C4-2B (cell line): ENCODE data around the gene ZNHIT3.

Experiments
- CTCF ChIP-seq: fragments of 450-650 bp; conservative IDR thresholded peaks from 2 replicates; pipeline ENCODE4 v1.5.1; 2017; ENCODE audit warnings: mild to moderate bottlenecking
- ZFX ChIP-seq: fragments of 450-650 bp; IDR thresholded peaks from 2 replicates; pipeline ENCODE4 v1.6.1; 2017

GRCh38 chr17:36474571-36474970 is 11.9 kb upstream of the ZNHIT3 start:
- TF ChIP-seq CTCF (no peak), ZFX (no peak)
